Lower leg skin (tissue), 4 donors: ENCODE data around the gene GADL1. TPM values are rescaled to one million over a fixed set of nuclear protein-coding genes. Genes with fewer than 3 reads are reported as not detected.

Source experiments
- DNase-seq, 2 donors: peaks; one replicate each; pipeline ENCODE4 v3.0.0-alpha.2; 2019; ENCODE audit warnings: low spot score in 2 of 2
- H3K4me3 ChIP-seq: fragments of 200-600 bp; sonication (generic); 2 replicates; pipeline ENCODE4 v1.5.1; 2017; ENCODE audit warnings: mild to moderate bottlenecking, low read depth; ENCODE audit not compliant: poor library complexity, severe bottlenecking
- POLR2A ChIP-seq, 2 donors: fragments of 450-650 bp; IDR thresholded peaks; one replicate each; pipeline ENCODE4 v1.6.1; 2016 to 2017; ENCODE audit warnings: antibody characterized with exemption in 2 of 2, mild to moderate bottlenecking in 1 of 2, moderate library complexity in 1 of 2
- whole genome bisulfite sequencing, 2 donors: methylation state at CpG; one replicate each; pipeline ENCODE4 v1.1.5; 2018; 5-methylcytosine and 5-hydroxymethylcytosine counted together
- intact Hi-C: fragments of 100-400 bp; cut with DNase I; formaldehyde crosslinking; loops from one replicate; pipeline ENCODE4 v1.15.0; 2023; ENCODE audit warnings: low total_unique reads
- total RNA-seq, 4 donors: library from RNA; depleted of rRNA; stranded (reverse); fragments of >200 nt; gene quantifications; one replicate each; pipeline ENCODE4 v1.1.0, GENCODE V29; 2016
- TF ChIP-seq, protein P1 (sequence below), 3 donors: fragments of 450-650 bp; IDR thresholded peaks; one replicate each; pipeline ENCODE4 v1.5.1; 2016; ENCODE audit warnings: antibody characterized with exemption in 3 of 3, mild to moderate bottlenecking in 3 of 3, moderate library complexity in 2 of 3

Gene GADL1
- total RNA-seq, 4 donors from 2014 or later: not detected

- intact Hi-C loops: no loop called here
- no peak overlapping the region for H3K4me3 ChIP-seq
- DNase-seq: no peak
- TF ChIP-seq, protein P1, sequence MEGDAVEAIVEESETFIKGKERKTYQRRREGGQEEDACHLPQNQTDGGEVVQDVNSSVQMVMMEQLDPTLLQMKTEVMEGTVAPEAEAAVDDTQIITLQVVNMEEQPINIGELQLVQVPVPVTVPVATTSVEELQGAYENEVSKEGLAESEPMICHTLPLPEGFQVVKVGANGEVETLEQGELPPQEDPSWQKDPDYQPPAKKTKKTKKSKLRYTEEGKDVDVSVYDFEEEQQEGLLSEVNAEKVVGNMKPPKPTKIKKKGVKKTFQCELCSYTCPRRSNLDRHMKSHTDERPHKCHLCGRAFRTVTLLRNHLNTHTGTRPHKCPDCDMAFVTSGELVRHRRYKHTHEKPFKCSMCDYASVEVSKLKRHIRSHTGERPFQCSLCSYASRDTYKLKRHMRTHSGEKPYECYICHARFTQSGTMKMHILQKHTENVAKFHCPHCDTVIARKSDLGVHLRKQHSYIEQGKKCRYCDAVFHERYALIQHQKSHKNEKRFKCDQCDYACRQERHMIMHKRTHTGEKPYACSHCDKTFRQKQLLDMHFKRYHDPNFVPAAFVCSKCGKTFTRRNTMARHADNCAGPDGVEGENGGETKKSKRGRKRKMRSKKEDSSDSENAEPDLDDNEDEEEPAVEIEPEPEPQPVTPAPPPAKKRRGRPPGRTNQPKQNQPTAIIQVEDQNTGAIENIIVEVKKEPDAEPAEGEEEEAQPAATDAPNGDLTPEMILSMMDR (IDR thresholded peaks at IDR 0.05): no peak
- TF ChIP-seq POLR2A (IDR thresholded peaks at IDR 0.05): no peak
Measured at GRCh38 chr3:30708472-30708871, 186.0 kb downstream of the GADL1 start.

- 82 to 95% methylated on average over 4 of the region's 4 CpGs for WGBS, 2 donors
- intact Hi-C loops: no loop called here
- no peak for DNase-seq
- TF ChIP-seq POLR2A (IDR thresholded peaks at IDR 0.05): no peak
- TF ChIP-seq, protein P1 (IDR thresholded peaks at IDR 0.05): no peak
- H3K4me3 ChIP-seq: no peak overlapping the region
Measured at GRCh38 chr3:30707825-30708224, 186.6 kb downstream of the GADL1 start.

- TF ChIP-seq, protein P1 (IDR thresholded peaks at IDR 0.05): no peak
- TF ChIP-seq POLR2A (IDR thresholded peaks at IDR 0.05): no peak
- intact Hi-C loops: no loop called here
- H3K4me3 ChIP-seq: no peak overlapping the region
- WGBS, 2 donors: 82% methylated on average over 9 of the region's 9 CpGs
- DNase-seq: no peak
Measured at GRCh38 chr3:30704931-30705890, 189.2 kb downstream of the GADL1 start.

- DNase-seq: no peak
- no peak for TF ChIP-seq POLR2A (IDR thresholded peaks at IDR 0.05)
- TF ChIP-seq, protein P1 (IDR thresholded peaks at IDR 0.05): no peak
- intact Hi-C loops: no loop called here
- no peak overlapping the region for H3K4me3 ChIP-seq
- WGBS, 2 donors: 89% methylated on average over 2 of the region's 2 CpGs
Measured at GRCh38 chr3:30702828-30703397, 191.5 kb downstream of the GADL1 start.

DNA sequence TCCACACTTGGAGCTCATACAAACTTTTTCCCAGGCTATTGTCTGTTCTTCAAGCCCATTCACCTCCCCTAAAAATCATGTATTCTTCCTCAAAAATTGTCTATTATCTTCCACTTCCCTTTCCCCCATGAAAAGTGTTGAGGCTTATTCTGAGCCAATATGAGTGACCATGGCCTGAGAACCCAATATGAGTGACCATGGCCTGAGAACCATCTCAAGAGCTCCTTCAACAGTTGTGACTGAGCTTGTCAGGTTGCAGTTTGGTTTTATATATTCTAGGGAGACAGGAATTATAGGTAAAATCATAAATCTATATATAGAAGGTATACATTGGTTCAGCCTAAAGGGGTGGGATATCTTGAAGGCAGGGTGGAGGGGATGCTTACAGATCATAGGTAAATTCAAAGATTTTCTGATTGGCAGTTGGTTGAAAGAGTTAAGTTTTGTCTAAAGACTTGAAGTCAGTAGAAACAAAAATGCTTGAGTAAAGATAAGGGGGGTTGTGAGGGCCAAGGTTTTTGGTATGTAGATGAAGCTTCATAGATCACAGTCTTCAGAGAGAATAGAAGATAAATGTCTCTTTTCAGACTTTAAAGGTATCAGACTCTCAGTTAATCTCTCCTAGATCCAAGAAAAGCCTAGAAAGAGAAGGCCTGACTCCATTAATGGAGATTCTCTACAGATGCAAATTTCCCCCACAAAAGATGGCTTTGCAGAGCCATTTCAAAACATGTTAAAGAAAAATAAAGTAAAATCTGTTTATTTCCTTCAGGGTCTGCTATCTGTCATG lies 192.2 kb downstream of the GADL1 start:
- intact Hi-C loops: no loop called here
- no peak for TF ChIP-seq POLR2A (IDR thresholded peaks at IDR 0.05)
- TF ChIP-seq, protein P1 (IDR thresholded peaks at IDR 0.05): no peak
- DNase-seq: no peak

More for the DNA sequence above, 192.2 kb downstream of the GADL1 start:
- no peak overlapping the region for H3K4me3 ChIP-seq
